ACC112 (cell line): Measurements from ENCODE around the gene MSANTD4.
A peak's percentile ranks its signal among the peaks of the same experiment; 100 is the strongest.

Source experiments
- H2AFZ ChIP-seq: fragments of 200-600 bp; sonication (generic); one replicate; pipeline ENCODE4 v1.6.0; 2017; ENCODE audit warnings: antibody characterized with exemption, low read length; ENCODE audit not compliant: unreplicated experiment
- H3K27ac ChIP-seq: fragments of 200-600 bp; sonication (generic); 2 replicates; pipeline ENCODE4 v1.5.1; 2014; ENCODE audit warnings: low read depth, mild to moderate bottlenecking, antibody characterized with exemption, low read length, moderate library complexity
- H3K27me3 ChIP-seq: fragments of 200-600 bp; sonication (generic); 2 replicates; pipeline ENCODE4 v1.6.1; 2014; ENCODE audit warnings: mild to moderate bottlenecking, antibody characterized with exemption, low read length, moderate library complexity, mixed read lengths; ENCODE audit not compliant: insufficient read depth
- H3K36me3 ChIP-seq: fragments of 200-600 bp; sonication (generic); 2 replicates; pipeline ENCODE4 v1.6.1; 2016; ENCODE audit warnings: mild to moderate bottlenecking, antibody characterized with exemption, low read length, moderate library complexity, mixed read lengths; ENCODE audit not compliant: insufficient read depth
- H3K4me1 ChIP-seq: fragments of 200-600 bp; sonication (generic); one replicate; pipeline ENCODE4 v1.6.1; 2016; ENCODE audit warnings: low read length, mixed read lengths; ENCODE audit not compliant: insufficient read depth, unreplicated experiment, control insufficient read depth
- H3K4me3 ChIP-seq: fragments of 200-600 bp; sonication (generic); 2 replicates; pipeline ENCODE4 v1.5.1; 2014; ENCODE audit warnings: mild to moderate bottlenecking, low read depth, low read length
- H3K79me2 ChIP-seq: fragments of 200-600 bp; sonication (generic); one replicate; pipeline ENCODE4 v1.6.0; 2016; ENCODE audit warnings: low read length; ENCODE audit not compliant: control insufficient read depth, unreplicated experiment, insufficient read depth

The MSANTD4 gene

DNA sequence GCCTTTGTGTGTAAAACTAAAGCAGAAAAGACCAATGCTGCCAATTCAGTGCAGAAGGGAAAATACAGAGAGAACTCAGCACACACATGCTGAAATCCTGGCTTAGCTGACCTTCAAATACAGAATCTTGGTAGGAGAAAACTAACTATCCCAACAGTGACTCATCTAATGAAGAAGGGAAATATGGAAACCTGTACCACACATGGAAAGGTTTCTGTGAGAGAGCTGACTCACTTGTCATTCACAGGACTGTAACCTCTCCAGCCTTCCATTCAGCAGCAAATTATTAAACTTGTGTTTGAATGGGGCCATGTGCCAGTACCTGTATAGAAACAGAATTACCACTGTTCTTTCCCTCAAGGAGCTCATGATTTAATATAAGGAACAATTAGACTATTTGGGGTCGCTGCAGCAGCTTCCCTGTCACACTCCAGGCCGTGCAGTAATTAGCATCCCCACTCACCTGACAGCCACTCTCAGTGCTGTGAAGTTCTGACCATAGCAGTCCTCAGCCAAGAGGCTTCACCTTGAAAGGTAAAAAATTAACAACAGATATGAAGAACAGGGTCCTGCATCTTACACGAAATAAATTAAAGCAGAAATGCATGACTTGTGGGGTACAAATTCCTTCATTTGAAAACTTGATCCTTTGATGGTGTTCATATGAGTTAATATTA is 53.9 kb downstream of the MSANTD4 start:
- Histone ChIP-seq H3K4me1 (peaks cover 9% of the 10 kb centered on the region), H3K79me2 (no peaks in the 10 kb centered on the region), H3K4me3 (no peak overlapping the region), H2AFZ (peak overlapping the region; percentile 69), H3K27me3 (no peaks in the 10 kb centered on the region), H3K27ac (no peak overlapping the region), H3K36me3 (no peaks in the 10 kb centered on the region)

DNA sequence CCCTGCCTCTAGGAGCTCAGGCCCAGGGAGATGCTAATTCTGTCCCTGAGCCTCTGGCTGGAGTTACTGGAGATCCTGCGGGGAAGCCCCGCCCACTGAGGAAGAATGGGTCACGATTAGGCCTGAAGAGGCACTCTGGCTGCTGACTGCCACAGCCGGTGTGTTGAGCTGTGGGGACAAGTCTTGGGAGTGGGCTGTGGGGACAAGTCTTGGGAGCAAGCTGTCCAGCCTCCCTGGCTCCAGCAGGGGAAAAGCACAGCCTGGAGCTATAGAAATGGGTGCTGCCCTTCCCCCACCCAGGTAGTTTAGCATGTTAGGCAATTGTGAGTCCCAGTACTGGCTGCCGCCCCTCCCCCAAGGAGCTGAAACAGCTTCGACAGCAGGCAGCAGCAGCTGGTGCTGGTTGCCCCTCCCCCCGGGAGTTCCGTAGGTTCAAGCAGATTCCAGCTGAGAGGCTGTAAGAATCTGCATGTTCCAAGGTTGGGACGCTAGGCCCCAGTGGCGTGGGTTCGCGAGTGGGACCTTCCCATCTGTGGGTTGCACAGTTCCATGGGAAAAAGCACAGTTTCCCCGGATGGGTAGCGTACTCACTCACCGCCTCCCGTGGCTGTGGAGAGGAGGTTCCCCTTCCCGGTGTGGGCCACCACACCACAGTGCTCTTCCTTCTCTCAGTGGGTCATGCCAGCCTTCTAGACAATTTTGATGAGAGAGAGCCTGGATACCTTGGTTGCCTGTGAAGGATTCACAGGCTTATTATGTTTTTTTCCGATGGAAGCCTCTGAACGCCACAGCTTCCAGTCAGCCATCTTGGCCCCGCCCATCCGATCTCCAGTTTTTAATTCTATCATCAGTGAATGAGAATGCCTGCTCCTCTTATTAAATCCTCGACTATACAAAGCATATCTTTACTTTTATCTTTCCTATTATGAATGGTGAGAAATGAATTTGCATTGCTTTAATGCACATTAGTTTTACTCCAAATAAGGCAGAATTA is 61.5 kb downstream of the MSANTD4 start:
- Histone ChIP-seq H3K79me2 (no peaks in the 10 kb centered on the region), H3K27ac (no peak overlapping the region), H3K4me3 (no peak overlapping the region), H2AFZ (no peak overlapping the region), H3K27me3 (no peaks in the 10 kb centered on the region), H3K4me1 (no peaks in the 10 kb centered on the region), H3K36me3 (no peaks in the 10 kb centered on the region)
